HG03342 (cell line): ENCODE data around the gene BMP2K.
"Not testable (repeated sequence)": the region's sequence is repeated elsewhere in the genome, so short reads cannot be mapped to it uniquely, and the experiment has no call there.

Source experiments
- ATAC-seq: cut with Tn5 transposase; IDR thresholded peaks from one replicate; pipeline ENCODE4 v1.9.1; 2021; ENCODE audit warnings: mild to moderate bottlenecking, moderate library complexity; ENCODE audit not compliant: unreplicated experiment

Gene BMP2K

GRCh38 chr4:78787392-78788006 lies 11.3 kb downstream of the BMP2K start:
- no peak for ATAC-seq

GRCh38 chr4:78788007-78788889 lies 12.1 kb downstream of the BMP2K start:
- ATAC-seq: no peak

- not testable (repeated sequence) for ATAC-seq
Measured at GRCh38 chr4:78795594-78796416, 19.7 kb downstream of the BMP2K start.

- no peak for ATAC-seq
Measured at GRCh38 chr4:78796526-78796925, 20.4 kb downstream of the BMP2K start.

GRCh38 chr4:78797777-78798284 lies 21.7 kb downstream of the BMP2K start:
- no peak for ATAC-seq

GRCh38 chr4:78799551-78800495 lies 23.7 kb downstream of the BMP2K start:
- ATAC-seq: no peak

GRCh38 chr4:78800965-78801364 lies 24.8 kb downstream of the BMP2K start:
- ATAC-seq: no peak

GRCh38 chr4:78803983-78804382 lies 27.8 kb downstream of the BMP2K start:
- ATAC-seq: no peak

GRCh38 chr4:78806943-78807460 lies 30.9 kb downstream of the BMP2K start:
- ATAC-seq: no peak

- no peak for ATAC-seq
Measured at GRCh38 chr4:78809295-78809694, 33.1 kb downstream of the BMP2K start.

GRCh38 chr4:78809928-78810835 lies 34.0 kb downstream of the BMP2K start:
- ATAC-seq: no peak

- ATAC-seq: no peak
Measured at GRCh38 chr4:78811034-78811433, 34.9 kb downstream of the BMP2K start.

- ATAC-seq: no peak
Measured at GRCh38 chr4:78818530-78819079, 42.5 kb downstream of the BMP2K start.

- ATAC-seq: no peak
Measured at GRCh38 chr4:78824001-78824400, 47.9 kb downstream of the BMP2K start.

GRCh38 chr4:78827191-78827590 lies 51.0 kb downstream of the BMP2K start:
- ATAC-seq: no peak

- ATAC-seq: no peak
Measured at GRCh38 chr4:78829296-78829695, 53.1 kb downstream of the BMP2K start.

- ATAC-seq: not testable (repeated sequence)
Measured at GRCh38 chr4:78839676-78840075, 63.5 kb downstream of the BMP2K start.

GRCh38 chr4:78840286-78840685 lies 64.1 kb downstream of the BMP2K start:
- not testable (repeated sequence) for ATAC-seq

- peak; percentile 81 for ATAC-seq
Measured at GRCh38 chr4:78845472-78845871, 69.3 kb downstream of the BMP2K start.
